NCI-H82 treated with DMSO at 0.1 percent for 48 hours (cell line): Measurements from ENCODE around the gene NSD1.

Experiments used
- DNase-seq: peaks from one replicate; lab custom pipeline; 2025; ENCODE audit not compliant: unreplicated experiment; lab: John Stamatoyannopoulos, UW

The NSD1 gene

GRCh38 chr5:177098120-177098469, 35.5 kb upstream of the NSD1 start:
- DNase-seq: no peak

DNA sequence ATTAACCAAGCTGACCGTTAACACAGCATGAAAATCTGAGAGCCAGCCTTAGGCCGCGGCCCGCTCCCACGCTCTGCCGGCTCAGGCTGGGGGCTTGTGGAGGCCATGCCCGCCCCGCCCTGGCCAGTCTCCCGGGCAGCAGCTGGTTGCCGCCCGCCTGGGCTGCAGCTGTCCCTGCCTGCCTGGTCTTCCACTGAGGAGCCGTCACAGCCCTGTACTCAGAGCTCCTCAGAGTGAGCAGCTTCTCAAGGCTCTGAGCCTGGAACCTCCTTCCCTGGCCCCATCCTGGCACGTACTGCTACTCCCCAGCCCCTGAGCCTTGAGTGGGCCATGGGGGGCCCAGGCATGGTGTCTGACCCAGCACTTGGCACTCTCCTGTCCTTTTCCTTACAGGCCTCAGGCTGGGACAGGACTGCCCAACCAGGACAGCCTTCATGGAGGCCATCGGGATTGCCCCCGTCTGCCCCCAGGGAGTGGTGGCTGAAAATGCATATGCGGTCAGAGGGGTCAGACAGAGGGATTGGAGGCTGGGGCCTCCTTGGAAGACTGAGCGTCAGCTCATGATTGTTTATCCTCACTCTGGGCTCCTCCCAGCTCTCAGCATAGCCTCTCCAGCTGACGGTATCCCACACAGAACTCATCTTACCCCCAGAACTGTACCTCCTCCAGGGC, 35.0 kb upstream of the NSD1 start:
- no peak for DNase-seq

DNA sequence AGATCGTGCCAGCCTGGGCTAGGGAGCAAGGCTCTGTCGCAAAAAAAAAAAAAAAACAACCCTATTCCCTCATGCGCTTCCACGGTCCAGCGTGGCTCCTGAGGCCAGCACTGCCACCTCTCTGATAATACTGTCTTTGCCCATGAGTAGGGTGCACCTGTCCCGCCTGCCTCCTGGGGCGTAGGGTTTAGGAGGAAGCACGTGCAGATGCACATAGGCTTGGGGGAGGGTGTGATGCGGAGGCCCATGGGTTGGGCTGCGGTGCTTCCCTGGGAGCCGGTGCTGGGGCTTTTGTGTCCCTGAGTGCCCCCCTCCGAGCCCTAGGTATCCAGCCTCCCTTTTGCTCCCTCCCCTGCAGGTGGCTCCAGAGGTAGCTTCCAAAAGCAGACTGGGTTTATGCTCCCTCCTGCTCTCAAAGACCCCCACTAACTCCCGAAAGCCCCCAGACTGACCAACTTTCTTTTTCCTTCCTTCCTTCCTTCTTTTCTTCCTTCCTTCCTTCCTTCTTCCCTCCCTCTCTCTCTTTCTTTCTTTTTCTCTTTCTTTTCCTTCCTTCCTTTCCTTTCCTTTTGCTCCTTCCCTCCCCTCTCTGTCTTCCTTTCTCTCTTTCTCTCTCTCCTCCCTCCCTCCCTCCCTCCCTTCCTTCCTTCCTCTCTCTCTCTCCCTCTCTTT, 34.0 kb upstream of the NSD1 start:
- no peak for DNase-seq

- no peak for DNase-seq
These were observed 32.9 kb upstream of the NSD1 start for GRCh38 chr5:177100714-177101121.

- DNase-seq: no peak
These were observed 29.9 kb upstream of the NSD1 start for GRCh38 chr5:177103523-177104253.

DNA sequence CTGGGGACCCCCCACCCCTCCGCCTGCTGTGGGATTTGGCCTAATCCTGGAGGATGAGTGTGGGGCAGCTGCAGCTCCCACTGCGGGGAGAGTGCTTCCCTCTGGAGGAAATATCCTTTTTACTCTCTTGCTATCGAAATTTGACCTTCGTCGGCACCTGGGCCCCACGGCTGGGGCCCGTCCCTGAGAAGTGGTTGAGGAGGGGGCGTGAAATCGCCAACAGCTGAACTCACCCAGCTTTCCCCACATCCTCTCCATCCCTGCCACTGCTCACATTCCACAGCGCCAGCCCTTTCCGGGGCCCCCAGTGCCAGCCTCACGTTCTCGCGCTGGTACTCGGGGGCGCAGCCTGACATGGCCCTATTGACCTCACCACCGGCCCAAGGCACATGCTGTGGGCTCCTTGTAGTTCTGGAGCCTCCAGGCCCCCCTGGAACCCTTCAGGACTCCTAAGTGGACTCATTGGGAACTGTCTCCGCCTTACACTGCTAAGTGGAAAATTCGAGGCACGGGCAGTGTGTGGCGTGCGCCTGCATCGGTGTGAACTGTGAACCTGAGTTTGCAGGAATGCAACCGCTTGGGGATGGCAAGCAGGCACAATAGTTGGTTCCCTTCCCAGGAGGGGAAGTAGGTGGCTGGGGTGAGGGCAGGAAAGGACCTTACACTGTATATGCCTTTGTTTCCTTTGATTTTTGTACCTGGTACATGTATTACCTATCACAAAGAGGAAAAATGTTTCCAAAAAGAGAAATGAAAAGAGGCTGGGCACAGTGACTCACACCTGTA, 27.7 kb upstream of the NSD1 start:
- DNase-seq: no peak

DNA sequence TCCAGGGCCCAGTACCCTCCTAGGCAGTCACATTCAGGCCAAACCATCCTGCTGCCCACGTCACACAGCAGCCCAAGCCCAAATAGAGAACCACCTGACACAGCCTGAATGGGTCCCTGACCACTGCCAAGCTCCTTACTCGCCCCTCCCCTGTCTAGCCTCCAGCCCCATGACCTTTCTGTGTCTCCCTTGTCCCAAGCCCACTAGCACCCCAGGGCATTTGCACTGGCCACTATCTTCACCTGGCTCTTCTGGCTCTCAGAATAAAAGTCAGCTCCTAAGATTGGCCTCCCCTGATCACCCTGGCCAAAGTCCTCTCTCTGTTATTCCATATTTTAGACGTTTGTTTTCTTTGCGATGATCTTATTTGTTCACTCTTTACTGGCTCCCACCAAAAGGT, 26.4 kb upstream of the NSD1 start:
- no peak for DNase-seq

DNA sequence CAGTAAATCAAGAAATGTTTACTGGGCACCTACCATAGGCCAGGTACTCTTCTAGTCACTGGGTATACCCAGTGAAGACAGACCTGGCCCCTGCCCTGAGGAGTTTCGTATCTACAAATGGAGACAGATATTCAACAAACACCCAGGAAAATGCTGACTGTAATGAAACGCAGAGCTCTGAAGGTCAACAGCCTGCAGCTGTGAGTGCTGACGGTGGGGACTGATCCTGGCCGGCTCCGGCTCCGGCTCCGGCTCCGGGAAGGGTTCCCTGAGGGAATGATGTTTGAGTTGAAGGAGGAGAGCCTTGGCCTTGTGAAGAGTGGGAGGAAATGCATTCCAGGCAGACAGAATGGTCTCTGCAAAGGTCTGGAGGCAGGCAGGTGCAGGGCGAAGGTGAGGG, 23.8 kb upstream of the NSD1 start:
- no peak for DNase-seq

- DNase-seq: peak; percentile 14
These were observed 21.7 kb upstream of the NSD1 start for GRCh38 chr5:177111720-177112394.

DNA sequence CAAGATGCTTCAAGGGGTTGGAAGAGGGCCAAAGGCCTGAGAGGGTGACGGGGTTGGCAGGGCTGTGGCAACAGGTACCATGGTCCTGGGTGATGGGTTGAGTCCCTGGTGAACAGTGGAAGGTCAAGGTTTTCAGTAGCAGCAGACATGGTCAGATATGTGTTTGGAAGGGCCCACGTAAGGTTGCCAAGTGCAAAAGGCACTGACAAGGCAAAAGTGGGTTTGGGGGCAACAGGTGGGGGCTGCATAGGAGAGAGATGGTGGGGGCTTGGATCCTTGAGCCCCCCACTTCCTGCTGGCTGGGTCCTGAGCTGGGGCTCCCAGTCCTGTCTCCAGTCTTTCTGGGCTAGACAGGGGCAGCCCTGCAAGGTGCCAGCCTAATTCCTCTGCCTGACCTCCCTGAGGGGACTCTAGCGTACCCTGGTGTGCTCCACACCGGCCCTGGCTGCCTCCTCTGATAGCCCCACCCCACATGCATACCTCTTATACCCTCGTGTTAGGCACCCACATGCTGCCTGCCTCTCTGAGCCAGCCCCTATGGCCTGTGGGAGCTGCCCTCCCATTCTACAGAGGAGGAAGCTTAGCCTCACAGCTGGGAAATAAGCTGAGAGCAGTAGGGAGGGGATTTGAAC, 20.9 kb upstream of the NSD1 start:
- DNase-seq: no peak

- DNase-seq: peak; percentile 46
These were observed 19.8 kb upstream of the NSD1 start for GRCh38 chr5:177113566-177114424.

GRCh38 chr5:177116631-177117373, 16.8 kb upstream of the NSD1 start:
- DNase-seq: no peak

- DNase-seq: no peak
These were observed 16.0 kb upstream of the NSD1 start for GRCh38 chr5:177117441-177118045.

DNA sequence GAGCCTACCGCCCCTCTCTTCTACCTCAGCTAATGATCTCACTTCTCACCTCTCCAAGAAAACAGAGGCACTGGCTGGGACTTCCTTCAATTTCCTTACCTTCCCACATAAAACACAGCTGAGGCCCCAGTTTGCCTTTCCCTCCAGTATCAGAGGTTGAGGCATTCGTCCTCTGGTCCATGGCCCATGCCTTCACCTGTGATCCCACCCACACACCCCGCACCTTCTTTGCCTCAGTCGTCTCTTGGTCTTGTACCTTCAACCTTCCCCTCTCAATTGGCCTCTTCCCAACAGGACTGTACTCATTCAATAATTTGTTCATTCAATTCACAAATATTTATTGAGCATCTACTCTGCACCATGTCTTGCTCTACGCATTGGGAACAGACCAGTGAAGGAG, 11.0 kb upstream of the NSD1 start:
- DNase-seq: no peak

DNA sequence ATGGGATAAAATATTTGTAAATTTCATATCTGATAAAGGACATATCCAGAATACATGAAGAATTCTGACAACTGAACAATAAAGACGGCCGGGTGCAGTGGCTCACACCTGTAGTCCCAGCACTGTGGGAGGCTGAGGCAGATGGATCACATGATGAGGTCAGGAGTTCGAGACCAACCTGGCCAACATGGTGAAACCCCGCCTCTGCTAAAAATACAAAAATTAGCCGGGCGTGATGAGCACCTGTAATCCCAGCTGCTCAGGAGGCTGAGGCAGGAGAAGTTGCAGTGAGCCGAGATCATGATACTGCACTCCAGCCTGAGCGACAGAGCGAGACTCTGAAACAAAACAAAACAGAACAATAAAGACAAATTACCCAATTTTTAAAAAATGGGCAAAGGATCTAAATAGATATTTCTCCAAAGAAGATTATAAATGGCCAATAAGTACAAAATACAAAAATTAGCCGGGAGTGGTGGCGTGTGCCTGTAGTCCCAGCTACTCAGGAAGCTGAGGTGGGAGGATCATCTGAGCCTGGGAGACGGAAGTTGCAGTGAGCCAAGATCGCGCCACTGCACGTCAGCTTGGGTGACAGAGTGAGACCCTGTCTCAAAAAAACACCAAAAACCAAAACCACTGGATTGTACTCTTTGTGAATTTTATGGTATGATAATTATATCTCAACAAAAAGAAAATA, 9.6 kb upstream of the NSD1 start:
- no peak for DNase-seq

- no peak for DNase-seq
These were observed 9.0 kb upstream of the NSD1 start for GRCh38 chr5:177124486-177124991.

DNA sequence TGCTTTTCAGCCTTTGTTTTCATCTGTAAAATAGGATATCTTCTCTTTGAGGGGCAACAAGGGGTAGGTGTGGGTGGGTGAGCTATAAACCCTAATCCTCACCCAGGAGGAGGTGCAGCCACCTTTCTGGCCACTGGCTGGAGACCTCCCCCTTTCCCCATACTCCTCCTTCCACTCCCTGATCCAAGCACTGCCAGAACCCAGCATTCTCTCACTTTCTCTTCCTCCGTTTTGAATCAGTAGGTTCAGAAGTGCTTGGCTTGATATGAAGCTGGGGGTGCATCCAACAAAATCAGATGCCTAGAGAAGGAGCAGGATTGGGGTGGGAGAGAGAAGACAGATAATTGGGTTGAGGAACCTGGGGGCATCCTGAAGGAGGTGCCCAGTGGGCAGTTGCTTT, 6.8 kb upstream of the NSD1 start:
- no peak for DNase-seq

- no peak for DNase-seq
These were observed 5.0 kb upstream of the NSD1 start for GRCh38 chr5:177128551-177128981.
